Measurements from ENCODE around the gene LNX2.

DNA sequence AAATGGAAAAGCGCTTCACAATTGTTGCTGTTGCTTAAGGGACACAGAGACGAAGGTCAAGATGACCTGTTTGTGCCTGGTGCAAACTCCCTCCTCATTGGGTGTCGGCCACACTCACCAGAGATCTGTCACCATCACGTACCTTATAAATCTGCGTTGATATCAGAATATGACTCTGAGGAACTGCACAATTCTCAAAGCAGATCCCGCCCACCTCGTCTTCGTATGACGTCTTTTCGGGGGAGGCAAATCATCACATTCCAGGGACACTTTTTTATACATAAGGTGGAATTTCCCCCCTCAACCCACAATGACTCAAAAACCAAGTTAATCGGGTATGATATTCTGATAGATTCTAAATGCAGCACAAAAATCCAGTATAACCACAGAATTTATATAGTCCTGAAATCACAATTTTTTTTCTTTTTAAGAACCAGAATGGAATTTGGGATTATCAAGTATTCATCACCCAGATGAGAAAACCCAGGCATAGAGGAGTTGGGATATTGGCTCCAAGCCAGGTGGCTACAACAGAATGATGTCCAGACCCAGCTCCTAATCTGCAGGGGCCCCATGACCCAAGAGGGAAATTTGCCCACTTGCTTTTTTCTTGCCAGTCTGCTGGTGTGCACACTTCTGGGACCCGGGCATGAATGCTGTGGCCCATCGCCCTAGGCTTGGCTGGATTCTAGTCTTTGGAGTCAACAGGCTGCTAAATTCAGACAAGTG, 119.4 kb downstream of the LNX2 start:
- TF ChIP-seq, protein P1, sequence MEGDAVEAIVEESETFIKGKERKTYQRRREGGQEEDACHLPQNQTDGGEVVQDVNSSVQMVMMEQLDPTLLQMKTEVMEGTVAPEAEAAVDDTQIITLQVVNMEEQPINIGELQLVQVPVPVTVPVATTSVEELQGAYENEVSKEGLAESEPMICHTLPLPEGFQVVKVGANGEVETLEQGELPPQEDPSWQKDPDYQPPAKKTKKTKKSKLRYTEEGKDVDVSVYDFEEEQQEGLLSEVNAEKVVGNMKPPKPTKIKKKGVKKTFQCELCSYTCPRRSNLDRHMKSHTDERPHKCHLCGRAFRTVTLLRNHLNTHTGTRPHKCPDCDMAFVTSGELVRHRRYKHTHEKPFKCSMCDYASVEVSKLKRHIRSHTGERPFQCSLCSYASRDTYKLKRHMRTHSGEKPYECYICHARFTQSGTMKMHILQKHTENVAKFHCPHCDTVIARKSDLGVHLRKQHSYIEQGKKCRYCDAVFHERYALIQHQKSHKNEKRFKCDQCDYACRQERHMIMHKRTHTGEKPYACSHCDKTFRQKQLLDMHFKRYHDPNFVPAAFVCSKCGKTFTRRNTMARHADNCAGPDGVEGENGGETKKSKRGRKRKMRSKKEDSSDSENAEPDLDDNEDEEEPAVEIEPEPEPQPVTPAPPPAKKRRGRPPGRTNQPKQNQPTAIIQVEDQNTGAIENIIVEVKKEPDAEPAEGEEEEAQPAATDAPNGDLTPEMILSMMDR (conservative IDR thresholded peaks at IDR 0.05; ENCODE audit: low read length): no peak
- TF ChIP-seq EZH2phosphoT487 (IDR thresholded peaks at IDR 0.05; ENCODE audit: borderline replicate concordance, low read depth, low read length): no peak

All from OCI-LY7 (cell line).